Endodermal cell (in vitro differentiated cells): Measurements from ENCODE around the gene KRT83. TPM values are rescaled to one million over a fixed set of nuclear protein-coding genes. Genes with fewer than 3 reads are reported as not detected.
"Not testable (repeated sequence)": the region's sequence is repeated elsewhere in the genome, so short reads cannot be mapped to it uniquely, and the experiment has no call there.

ENCODE experiments used
- DNase-seq: peaks from one replicate; pipeline ENCODE4 v3.0.0-alpha.2; 2017
- H3K27ac ChIP-seq: 2 replicates; pipeline ENCODE4 v1.5.1; 2013; ENCODE audit warnings: mild to moderate bottlenecking, low read depth, low read length, moderate library complexity
- H3K27me3 ChIP-seq: 2 replicates; pipeline ENCODE4 v1.6.1; 2013; ENCODE audit warnings: mild to moderate bottlenecking, low read length, moderate library complexity; ENCODE audit not compliant: insufficient read depth, control insufficient read depth, poor library complexity, severe bottlenecking
- H3K36me3 ChIP-seq: 2 replicates; pipeline ENCODE4 v1.7.0; 2013; ENCODE audit warnings: mild to moderate bottlenecking, low read length, moderate library complexity; ENCODE audit not compliant: control insufficient read depth, insufficient read depth
- H3K4me1 ChIP-seq: one replicate; pipeline ENCODE4 v1.7.0; 2013; ENCODE audit warnings: low read length; ENCODE audit not compliant: control insufficient read depth, insufficient read depth
- H3K4me3 ChIP-seq: 2 replicates; pipeline ENCODE4 v1.5.1; 2013; ENCODE audit warnings: mild to moderate bottlenecking, low read length, moderate library complexity
- H3K9ac ChIP-seq: 2 replicates; pipeline ENCODE4 v1.6.1; 2013; ENCODE audit warnings: mild to moderate bottlenecking, low read length, moderate library complexity; ENCODE audit not compliant: poor library complexity, severe bottlenecking; ENCODE audit errors: extremely low read depth
- H3K9me3 ChIP-seq: 2 replicates; pipeline ENCODE4 v1.6.1; 2013; ENCODE audit warnings: mild to moderate bottlenecking, low read length, moderate library complexity; ENCODE audit not compliant: control insufficient read depth
- H3K27ac Mint-ChIP-seq: 2 replicates; pipeline ENCODE4 v1.8.0; 2020; ENCODE audit warnings: mixed read lengths
- H3K27me3 Mint-ChIP-seq: 2 replicates; pipeline ENCODE4 v1.8.0; 2021; ENCODE audit warnings: mild to moderate bottlenecking, mixed read lengths; ENCODE audit not compliant: insufficient read depth
- H3K36me3 Mint-ChIP-seq: 2 replicates; pipeline ENCODE4 v1.8.0; 2020; ENCODE audit warnings: low read depth, mixed read lengths
- H3K4me1 Mint-ChIP-seq: 2 replicates; pipeline ENCODE4 v1.8.0; 2020; ENCODE audit warnings: mixed read lengths
- H3K4me3 Mint-ChIP-seq: 2 replicates; pipeline ENCODE4 v1.8.0; 2020; ENCODE audit warnings: mild to moderate bottlenecking, moderate library complexity, mixed read lengths
- H3K9me3 Mint-ChIP-seq: 2 replicates; pipeline ENCODE4 v1.8.0; 2020; ENCODE audit warnings: mild to moderate bottlenecking, mixed read lengths
- WGBS, 2 experiments: methylation state at CpG; one replicate each; pipeline versions ENCODE4 v1.1.5 to v1.1.7; 2013; ENCODE audit warnings: missing lambda C conversion rate in 2 of 2, mixed read lengths in 1 of 2; ENCODE audit not compliant: insufficient coverage in 1 of 2, insufficient read length in 1 of 2; 5-methylcytosine and 5-hydroxymethylcytosine counted together
- total RNA-seq, 2 donors: library from RNA; stranded (reverse); fragmentation: NEBNext Ultra II Directional in 1 of 2; extraction: Animal tissue kit (Norgen Biotek cat#: 25700) in 1 of 2; gene quantifications; 2 replicates in 1 of 2; 3 replicates in 1 of 2; pipeline ENCODE4 v1.2.1, GENCODE V29; 2021
- TF ChIP-seq, protein P1 (sequence below): fragments of 200-600 bp; sonication (generic); conservative IDR thresholded peaks from 2 replicates; pipeline ENCODE4 v1.5.0; 2021; ENCODE audit warnings: antibody characterized with exemption, mild to moderate bottlenecking

KRT83 gene
- total RNA-seq, 2 donors from 2014 or later: not detected

DNA sequence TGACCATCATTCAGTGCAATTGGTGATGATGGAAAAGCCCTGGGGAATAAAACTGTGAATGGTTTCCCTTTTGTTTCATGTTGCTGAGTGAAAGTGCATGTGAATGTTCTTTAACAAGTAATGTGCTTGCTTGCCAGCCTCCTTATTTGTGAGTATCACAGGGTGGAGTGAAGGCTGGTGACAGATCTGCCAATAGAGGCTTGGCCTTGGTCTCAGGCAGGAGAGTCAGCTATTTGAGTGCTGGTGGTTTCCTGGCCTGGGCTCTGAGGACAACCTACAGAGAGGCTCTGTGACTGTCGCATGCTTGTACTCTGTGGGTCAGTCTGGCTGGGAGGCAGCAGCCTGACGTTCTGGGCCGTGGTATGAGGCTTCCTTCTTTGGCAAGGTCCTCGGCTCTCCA, 25.4 kb upstream of the KRT83 start:
- 0 to 60% methylated on average over 1 to 4 of the region's 4 CpGs for WGBS, 2 experiments
- Mint-ChIP-seq H3K36me3 (no peaks in the 10 kb centered on the region), H3K27ac (no peak overlapping the region)

DNA sequence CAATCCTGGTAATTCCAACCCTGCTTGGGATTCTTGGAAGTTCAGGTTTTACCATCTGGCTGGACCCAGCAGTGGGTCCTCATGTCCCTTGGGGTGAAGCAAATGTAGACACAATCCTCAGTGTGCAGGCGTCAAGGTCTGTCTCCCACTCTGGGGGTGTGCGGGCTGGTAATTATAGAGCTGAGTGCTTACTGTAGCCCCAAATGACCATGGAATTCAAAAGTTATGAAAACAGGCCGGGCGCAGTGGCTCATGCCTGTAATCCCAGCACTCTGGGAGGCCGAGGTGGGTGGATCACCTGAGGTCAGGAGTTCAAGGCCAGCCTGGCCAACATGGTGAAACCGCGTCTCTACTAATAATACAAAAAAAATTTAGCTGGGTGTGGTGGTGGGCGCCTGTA, 23.8 kb upstream of the KRT83 start:
- H3K27me3 ChIP-seq, H3K36me3 ChIP-seq, H3K4me3 Mint-ChIP-seq, H3K4me3 ChIP-seq, H3K9me3 Mint-ChIP-seq, H3K36me3 Mint-ChIP-seq, H3K27ac ChIP-seq, H3K9ac ChIP-seq, H3K4me1 ChIP-seq, DNase-seq, H3K4me1 Mint-ChIP-seq, H3K27me3 Mint-ChIP-seq, H3K27ac Mint-ChIP-seq, H3K9me3 ChIP-seq: not testable (repeated sequence)
- WGBS, 2 experiments: 94 to 100% methylated on average over 3 to 5 of the region's 8 CpGs

More for the DNA sequence above, 25.4 kb upstream of the KRT83 start:
- H3K9ac ChIP-seq: no peak overlapping the region
- H3K36me3 ChIP-seq: no peaks in the 10 kb centered on the region
- H3K4me3 ChIP-seq: no peak overlapping the region
- Mint-ChIP-seq H3K4me3 (no peak overlapping the region), H3K9me3 (peaks cover 7% of the 10 kb centered on the region), H3K4me1 (peaks cover 4% of the 10 kb centered on the region), H3K27me3 (peaks cover 4% of the 10 kb centered on the region)
- H3K9me3 ChIP-seq: peaks cover 7% of the 10 kb centered on the region
- TF ChIP-seq, protein P1, sequence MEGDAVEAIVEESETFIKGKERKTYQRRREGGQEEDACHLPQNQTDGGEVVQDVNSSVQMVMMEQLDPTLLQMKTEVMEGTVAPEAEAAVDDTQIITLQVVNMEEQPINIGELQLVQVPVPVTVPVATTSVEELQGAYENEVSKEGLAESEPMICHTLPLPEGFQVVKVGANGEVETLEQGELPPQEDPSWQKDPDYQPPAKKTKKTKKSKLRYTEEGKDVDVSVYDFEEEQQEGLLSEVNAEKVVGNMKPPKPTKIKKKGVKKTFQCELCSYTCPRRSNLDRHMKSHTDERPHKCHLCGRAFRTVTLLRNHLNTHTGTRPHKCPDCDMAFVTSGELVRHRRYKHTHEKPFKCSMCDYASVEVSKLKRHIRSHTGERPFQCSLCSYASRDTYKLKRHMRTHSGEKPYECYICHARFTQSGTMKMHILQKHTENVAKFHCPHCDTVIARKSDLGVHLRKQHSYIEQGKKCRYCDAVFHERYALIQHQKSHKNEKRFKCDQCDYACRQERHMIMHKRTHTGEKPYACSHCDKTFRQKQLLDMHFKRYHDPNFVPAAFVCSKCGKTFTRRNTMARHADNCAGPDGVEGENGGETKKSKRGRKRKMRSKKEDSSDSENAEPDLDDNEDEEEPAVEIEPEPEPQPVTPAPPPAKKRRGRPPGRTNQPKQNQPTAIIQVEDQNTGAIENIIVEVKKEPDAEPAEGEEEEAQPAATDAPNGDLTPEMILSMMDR: no peak
- no peak overlapping the region for H3K27ac ChIP-seq
- H3K27me3 ChIP-seq: no peaks in the 10 kb centered on the region
- no peaks in the 10 kb centered on the region for H3K4me1 ChIP-seq
- DNase-seq: no peak

DNA sequence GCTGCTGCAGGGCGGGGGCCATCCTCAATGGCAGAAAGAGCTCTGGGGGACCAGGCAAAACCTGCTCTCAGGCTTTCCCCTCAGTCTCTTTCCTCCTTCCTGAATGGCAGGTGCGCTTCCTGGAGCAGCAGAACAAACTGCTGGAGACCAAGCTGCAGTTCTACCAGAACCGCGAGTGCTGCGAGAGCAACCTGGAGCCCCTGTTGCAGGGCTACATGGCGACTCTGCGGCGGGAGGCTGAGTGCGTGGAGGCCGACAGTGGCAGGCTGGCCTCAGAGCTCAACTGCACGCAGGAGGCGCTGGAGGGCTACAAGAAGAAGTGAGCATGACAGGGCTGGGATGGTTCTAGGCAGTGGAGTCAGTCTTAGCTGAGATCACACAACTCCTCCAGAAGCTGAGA, 22.9 kb upstream of the KRT83 start:
- Histone ChIP-seq H3K27ac (no peak overlapping the region), H3K9me3 (peaks cover 7% of the 10 kb centered on the region), H3K27me3 (no peaks in the 10 kb centered on the region), H3K9ac (no peak overlapping the region), H3K4me3 (no peak overlapping the region), H3K36me3 (no peaks in the 10 kb centered on the region), H3K4me1 (no peaks in the 10 kb centered on the region)
- no peak overlapping the region for H3K4me3 Mint-ChIP-seq
- H3K4me1 Mint-ChIP-seq: peaks cover 4% of the 10 kb centered on the region
- DNase-seq: no peak
- TF ChIP-seq, protein P1: no peak
- peaks cover 7% of the 10 kb centered on the region for H3K9me3 Mint-ChIP-seq
- H3K27me3 Mint-ChIP-seq: peaks cover 4% of the 10 kb centered on the region
- WGBS, 2 experiments: 90 to 100% methylated on average over 1 to 12 of the region's 12 CpGs
- no peaks in the 10 kb centered on the region for H3K36me3 Mint-ChIP-seq
- no peak overlapping the region for H3K27ac Mint-ChIP-seq

DNA sequence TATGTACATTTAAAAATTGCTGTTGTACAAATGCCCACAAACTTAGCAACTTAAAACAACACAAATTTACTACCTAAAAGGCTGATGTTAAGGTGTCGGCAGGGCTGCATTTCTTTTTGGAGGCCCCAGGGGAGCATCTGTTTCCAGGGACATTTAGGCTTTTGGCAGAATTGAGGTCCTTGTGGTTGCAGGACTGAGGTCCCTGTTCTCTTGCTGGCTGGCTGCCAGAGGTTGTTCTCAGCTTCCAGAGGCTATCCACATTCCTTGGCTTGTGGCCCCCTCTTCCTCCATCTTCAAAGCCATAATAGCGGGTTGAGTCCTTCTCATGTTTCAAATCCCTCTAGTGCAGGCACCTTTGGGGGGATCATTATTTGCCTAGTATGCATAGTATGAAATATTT, 22.4 kb upstream of the KRT83 start:
- Histone ChIP-seq H3K9ac (no peak overlapping the region), H3K4me1 (no peaks in the 10 kb centered on the region), H3K27ac (no peak overlapping the region), H3K9me3 (peaks cover 7% of the 10 kb centered on the region), H3K36me3 (no peaks in the 10 kb centered on the region), H3K27me3 (no peaks in the 10 kb centered on the region), H3K4me3 (no peak overlapping the region)
- Mint-ChIP-seq H3K27ac (no peak overlapping the region), H3K36me3 (no peaks in the 10 kb centered on the region), H3K4me3 (no peak overlapping the region), H3K27me3 (peaks cover 4% of the 10 kb centered on the region), H3K4me1 (peaks cover 4% of the 10 kb centered on the region), H3K9me3 (peaks cover 7% of the 10 kb centered on the region)
- no peak for DNase-seq
- 98 to 100% methylated on average over 2 of the region's 2 CpGs for WGBS, 2 experiments
- TF ChIP-seq, protein P1: no peak
